Measurements from ENCODE around the gene TMEM115. TPM values are rescaled to one million over a fixed set of nuclear protein-coding genes. Genes with fewer than 3 reads are reported as not detected.

Gene TMEM115
- total RNA-seq, 6 donors from 2014 or later: 39.8 to 68.1 (median 46.5) TPM

GRCh38 chr3:50388016-50388719, 28.8 kb upstream of the TMEM115 start:
- no peak for TF ChIP-seq POLR2AphosphoS5 (IDR thresholded peaks at IDR 0.05)
- Histone ChIP-seq H3K4me3 (no peak overlapping the region), H3K36me3 (peaks cover 0 to 5% (median 2%) of the 10 kb centered on the region in 4 donors), H3K27ac (no peak overlapping the region), H3K9me3 (no peaks in the 10 kb centered on the region), H3K27me3 (no peaks in the 10 kb centered on the region), H3K4me1 (peaks cover 9 to 10% (median 9%) of the 10 kb centered on the region in 4 donors)
- WGBS, 2 donors: 86 to 90% methylated on average over 17 to 25 of the region's 25 CpGs
- DNase-seq (no peak), ATAC-seq (ENCODE audit: low FRiP score in 2 of 2) (no peak)

GRCh38 chr3:50385754-50386153, 26.4 kb upstream of the TMEM115 start:
- H3K9me3 ChIP-seq: no peaks in the 10 kb centered on the region
- TF ChIP-seq POLR2A (IDR thresholded peaks at IDR 0.05): no peak
- TF ChIP-seq, protein P1, sequence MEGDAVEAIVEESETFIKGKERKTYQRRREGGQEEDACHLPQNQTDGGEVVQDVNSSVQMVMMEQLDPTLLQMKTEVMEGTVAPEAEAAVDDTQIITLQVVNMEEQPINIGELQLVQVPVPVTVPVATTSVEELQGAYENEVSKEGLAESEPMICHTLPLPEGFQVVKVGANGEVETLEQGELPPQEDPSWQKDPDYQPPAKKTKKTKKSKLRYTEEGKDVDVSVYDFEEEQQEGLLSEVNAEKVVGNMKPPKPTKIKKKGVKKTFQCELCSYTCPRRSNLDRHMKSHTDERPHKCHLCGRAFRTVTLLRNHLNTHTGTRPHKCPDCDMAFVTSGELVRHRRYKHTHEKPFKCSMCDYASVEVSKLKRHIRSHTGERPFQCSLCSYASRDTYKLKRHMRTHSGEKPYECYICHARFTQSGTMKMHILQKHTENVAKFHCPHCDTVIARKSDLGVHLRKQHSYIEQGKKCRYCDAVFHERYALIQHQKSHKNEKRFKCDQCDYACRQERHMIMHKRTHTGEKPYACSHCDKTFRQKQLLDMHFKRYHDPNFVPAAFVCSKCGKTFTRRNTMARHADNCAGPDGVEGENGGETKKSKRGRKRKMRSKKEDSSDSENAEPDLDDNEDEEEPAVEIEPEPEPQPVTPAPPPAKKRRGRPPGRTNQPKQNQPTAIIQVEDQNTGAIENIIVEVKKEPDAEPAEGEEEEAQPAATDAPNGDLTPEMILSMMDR (IDR thresholded peaks at IDR 0.05): no peak
- TF ChIP-seq EP300 (IDR thresholded peaks at IDR 0.05): no peak
- no peak for TF ChIP-seq POLR2AphosphoS5 (IDR thresholded peaks at IDR 0.05)
- H3K36me3 ChIP-seq: peaks cover 0 to 14% (median 0%) of the 10 kb centered on the region in 4 donors
- ATAC-seq (ENCODE audit: low FRiP score in 2 of 2) (no peak), DNase-seq (no peak)
- peaks cover under 1 to 3% (median 2%) of the 10 kb centered on the region in 4 donors for H3K4me1 ChIP-seq
- H3K27ac ChIP-seq: no peak overlapping the region
- H3K27me3 ChIP-seq: no peaks in the 10 kb centered on the region
- 66 to 75% methylated on average over 13 of the region's 13 CpGs for WGBS, 2 donors
- H3K4me3 ChIP-seq: no peak overlapping the region

DNA sequence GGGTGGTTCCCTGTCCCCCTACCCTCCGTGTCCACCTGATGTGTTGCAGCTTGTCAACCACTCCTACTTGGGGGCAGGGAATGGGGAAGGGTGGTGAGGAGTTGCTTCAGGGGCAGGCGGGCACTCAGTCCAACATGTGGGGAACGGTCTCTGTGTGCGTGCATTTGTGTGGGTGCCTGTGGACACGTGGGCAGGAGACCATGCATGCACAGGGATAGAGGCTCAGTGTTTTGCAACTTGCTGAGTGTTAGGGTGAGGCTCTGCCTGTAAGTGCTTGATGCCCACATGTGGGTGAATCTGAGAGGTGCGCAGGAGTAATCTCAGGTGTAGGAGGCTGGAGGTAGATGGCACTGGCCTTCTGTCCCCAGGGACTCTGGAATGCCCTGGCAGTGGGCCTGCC, 24.4 kb upstream of the TMEM115 start:
- H3K4me3 ChIP-seq: no peak overlapping the region
- H3K9me3 ChIP-seq: no peaks in the 10 kb centered on the region
- TF ChIP-seq POLR2AphosphoS5 (IDR thresholded peaks at IDR 0.05) (no peak), EP300 (IDR thresholded peaks at IDR 0.05) (no peak), POLR2A (IDR thresholded peaks at IDR 0.05) (no peak)
- TF ChIP-seq, protein P1 (IDR thresholded peaks at IDR 0.05): no peak
- peaks cover 0 to 20% (median under 1%) of the 10 kb centered on the region in 4 donors for H3K36me3 ChIP-seq
- H3K4me1 ChIP-seq: no peaks in the 10 kb centered on the region
- no peaks in the 10 kb centered on the region for H3K27me3 ChIP-seq
- no peak for ATAC-seq (ENCODE audit: low FRiP score in 2 of 2)
- 76 to 81% methylated on average over 3 to 6 of the region's 6 CpGs for WGBS, 2 donors
- no peak for DNase-seq
- H3K27ac ChIP-seq: no peak overlapping the region

DNA sequence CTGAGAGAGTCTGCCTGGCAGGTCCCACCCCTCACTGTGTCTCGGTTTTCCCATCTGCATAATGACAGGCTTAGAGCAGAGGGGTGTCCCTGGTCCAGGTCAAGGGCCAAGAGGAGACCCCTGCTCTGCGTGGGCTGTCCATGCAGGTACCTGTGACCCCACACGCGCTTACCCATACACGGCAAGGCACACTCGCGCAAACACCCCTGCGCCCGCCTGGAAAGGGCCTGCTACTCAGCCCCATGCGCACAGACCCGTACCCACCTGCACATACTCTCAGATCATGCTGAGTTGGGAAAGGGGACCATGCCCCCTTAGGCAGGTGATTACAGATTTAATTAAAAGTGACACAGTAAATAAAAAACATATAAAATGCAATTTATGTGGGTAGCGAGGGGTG, 23.4 kb upstream of the TMEM115 start:
- Histone ChIP-seq H3K4me3 (no peak overlapping the region), H3K9me3 (no peaks in the 10 kb centered on the region), H3K27me3 (no peaks in the 10 kb centered on the region), H3K4me1 (no peaks in the 10 kb centered on the region), H3K27ac (no peak overlapping the region), H3K36me3 (peaks cover 0 to 30% (median 4%) of the 10 kb centered on the region in 4 donors)
- WGBS, 2 donors: 92 to 97% methylated on average over 11 to 12 of the region's 12 CpGs
- TF ChIP-seq EP300 (IDR thresholded peaks at IDR 0.05): no peak
- TF ChIP-seq POLR2AphosphoS5 (IDR thresholded peaks at IDR 0.05): no peak
- no peak for TF ChIP-seq POLR2A (IDR thresholded peaks at IDR 0.05)
- TF ChIP-seq, protein P1 (IDR thresholded peaks at IDR 0.05): no peak
- DNase-seq: no peak
- ATAC-seq (ENCODE audit: low FRiP score in 2 of 2): no peak

- H3K4me1 ChIP-seq: no peaks in the 10 kb centered on the region
- ATAC-seq (ENCODE audit: low FRiP score in 2 of 2) (no peak), DNase-seq (no peak)
- no peaks in the 10 kb centered on the region for H3K9me3 ChIP-seq
- no peak overlapping the region for H3K4me3 ChIP-seq
- 67 to 83% methylated on average over 1 to 4 of the region's 4 CpGs for WGBS, 2 donors
- H3K27me3 ChIP-seq: no peaks in the 10 kb centered on the region
- no peak overlapping the region for H3K27ac ChIP-seq
- H3K36me3 ChIP-seq: peaks cover 0 to 38% (median 4%) of the 10 kb centered on the region in 4 donors
- no peak for TF ChIP-seq POLR2A (IDR thresholded peaks at IDR 0.05)
- TF ChIP-seq EP300 (IDR thresholded peaks at IDR 0.05): no peak
- no peak for TF ChIP-seq POLR2AphosphoS5 (IDR thresholded peaks at IDR 0.05)
- TF ChIP-seq, protein P1 (IDR thresholded peaks at IDR 0.05): no peak
These were observed 22.1 kb upstream of the TMEM115 start for GRCh38 chr3:50381383-50381782.

All from upper lobe of left lung (tissue), 6 donors.